HL-60 (cell line): ENCODE measurements around the gene ANKS6.
A peak's percentile ranks its signal among the peaks of the same experiment; 100 is the strongest.

ENCODE experiments used
- DNase-seq, 2 experiments: peaks; one replicate each; pipeline ENCODE4 v3.0.0-alpha.2; 2010 to 2020; ENCODE audit warnings: low read depth in 1 of 2, low spot score in 1 of 2
- H3K27ac ChIP-seq: fragments of 250-450 bp; sonication (Bioruptor Pico); replicated peaks from 2 replicates; pipeline ENCODE4 v1.5.1; 2020; ENCODE audit warnings: mild to moderate bottlenecking, moderate library complexity
- H3K27me3 ChIP-seq: fragments of 250-450 bp; sonication (Bioruptor Pico); 2 replicates; pipeline ENCODE4 v1.5.1; 2021; ENCODE audit warnings: mild to moderate bottlenecking, moderate library complexity; ENCODE audit not compliant: insufficient read depth, poor library complexity, severe bottlenecking
- H3K4me3 ChIP-seq: replicated peaks from 2 replicates; pipeline ENCODE4 v1.5.1; 2011; ENCODE audit warnings: mild to moderate bottlenecking, control low read depth, low read length; ENCODE audit not compliant: insufficient read depth
- GABPA ChIP-seq: IDR thresholded peaks from 2 replicates; pipeline ENCODE4 v1.6.1; 2012; ENCODE audit warnings: low read depth
- POLR2AphosphoS5 ChIP-seq: IDR thresholded peaks from 2 replicates; pipeline ENCODE4 v1.6.1; 2012; ENCODE audit warnings: low read depth
- SPI1 ChIP-seq: IDR thresholded peaks from 2 replicates; pipeline ENCODE4 v1.6.1; 2012; ENCODE audit warnings: low read depth, mild to moderate bottlenecking, borderline replicate concordance
- TF ChIP-seq, protein P1 (sequence below): IDR thresholded peaks from one replicate; pipeline ENCODE4 v1.5.1; 2011; ENCODE audit warnings: low read length, control low read depth, inconsistent platforms; ENCODE audit not compliant: insufficient read depth
- TF ChIP-seq, protein P2 (sequence below): IDR thresholded peaks from 2 replicates; pipeline ENCODE4 v1.6.1; 2012; ENCODE audit warnings: low read depth; ENCODE audit not compliant: insufficient replicate concordance

The ANKS6 gene

DNA sequence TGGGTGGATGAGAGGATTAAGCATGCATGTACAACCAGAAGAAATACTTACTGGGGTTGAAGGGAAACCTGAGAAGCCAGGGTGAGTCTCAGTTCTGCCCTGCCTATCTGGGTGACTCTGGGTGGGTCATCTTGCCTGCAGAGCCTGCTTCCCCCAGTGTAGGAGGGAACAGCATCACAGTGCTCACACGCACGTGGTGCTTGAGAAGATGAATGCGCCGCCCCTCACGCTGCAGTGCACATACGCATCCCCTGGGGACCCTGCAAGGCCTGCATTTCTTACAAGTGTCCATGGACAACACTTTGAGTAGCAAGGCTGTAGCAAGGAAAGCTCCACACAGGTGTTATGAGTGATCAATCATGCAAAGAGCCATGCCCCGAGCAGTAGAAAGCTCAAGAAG lies 68.9 kb downstream of the ANKS6 start:
- TF ChIP-seq POLR2AphosphoS5 (no peak), SPI1 (no peak)
- TF ChIP-seq, protein P1, sequence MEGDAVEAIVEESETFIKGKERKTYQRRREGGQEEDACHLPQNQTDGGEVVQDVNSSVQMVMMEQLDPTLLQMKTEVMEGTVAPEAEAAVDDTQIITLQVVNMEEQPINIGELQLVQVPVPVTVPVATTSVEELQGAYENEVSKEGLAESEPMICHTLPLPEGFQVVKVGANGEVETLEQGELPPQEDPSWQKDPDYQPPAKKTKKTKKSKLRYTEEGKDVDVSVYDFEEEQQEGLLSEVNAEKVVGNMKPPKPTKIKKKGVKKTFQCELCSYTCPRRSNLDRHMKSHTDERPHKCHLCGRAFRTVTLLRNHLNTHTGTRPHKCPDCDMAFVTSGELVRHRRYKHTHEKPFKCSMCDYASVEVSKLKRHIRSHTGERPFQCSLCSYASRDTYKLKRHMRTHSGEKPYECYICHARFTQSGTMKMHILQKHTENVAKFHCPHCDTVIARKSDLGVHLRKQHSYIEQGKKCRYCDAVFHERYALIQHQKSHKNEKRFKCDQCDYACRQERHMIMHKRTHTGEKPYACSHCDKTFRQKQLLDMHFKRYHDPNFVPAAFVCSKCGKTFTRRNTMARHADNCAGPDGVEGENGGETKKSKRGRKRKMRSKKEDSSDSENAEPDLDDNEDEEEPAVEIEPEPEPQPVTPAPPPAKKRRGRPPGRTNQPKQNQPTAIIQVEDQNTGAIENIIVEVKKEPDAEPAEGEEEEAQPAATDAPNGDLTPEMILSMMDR = no peak
- TF ChIP-seq, protein P2, sequence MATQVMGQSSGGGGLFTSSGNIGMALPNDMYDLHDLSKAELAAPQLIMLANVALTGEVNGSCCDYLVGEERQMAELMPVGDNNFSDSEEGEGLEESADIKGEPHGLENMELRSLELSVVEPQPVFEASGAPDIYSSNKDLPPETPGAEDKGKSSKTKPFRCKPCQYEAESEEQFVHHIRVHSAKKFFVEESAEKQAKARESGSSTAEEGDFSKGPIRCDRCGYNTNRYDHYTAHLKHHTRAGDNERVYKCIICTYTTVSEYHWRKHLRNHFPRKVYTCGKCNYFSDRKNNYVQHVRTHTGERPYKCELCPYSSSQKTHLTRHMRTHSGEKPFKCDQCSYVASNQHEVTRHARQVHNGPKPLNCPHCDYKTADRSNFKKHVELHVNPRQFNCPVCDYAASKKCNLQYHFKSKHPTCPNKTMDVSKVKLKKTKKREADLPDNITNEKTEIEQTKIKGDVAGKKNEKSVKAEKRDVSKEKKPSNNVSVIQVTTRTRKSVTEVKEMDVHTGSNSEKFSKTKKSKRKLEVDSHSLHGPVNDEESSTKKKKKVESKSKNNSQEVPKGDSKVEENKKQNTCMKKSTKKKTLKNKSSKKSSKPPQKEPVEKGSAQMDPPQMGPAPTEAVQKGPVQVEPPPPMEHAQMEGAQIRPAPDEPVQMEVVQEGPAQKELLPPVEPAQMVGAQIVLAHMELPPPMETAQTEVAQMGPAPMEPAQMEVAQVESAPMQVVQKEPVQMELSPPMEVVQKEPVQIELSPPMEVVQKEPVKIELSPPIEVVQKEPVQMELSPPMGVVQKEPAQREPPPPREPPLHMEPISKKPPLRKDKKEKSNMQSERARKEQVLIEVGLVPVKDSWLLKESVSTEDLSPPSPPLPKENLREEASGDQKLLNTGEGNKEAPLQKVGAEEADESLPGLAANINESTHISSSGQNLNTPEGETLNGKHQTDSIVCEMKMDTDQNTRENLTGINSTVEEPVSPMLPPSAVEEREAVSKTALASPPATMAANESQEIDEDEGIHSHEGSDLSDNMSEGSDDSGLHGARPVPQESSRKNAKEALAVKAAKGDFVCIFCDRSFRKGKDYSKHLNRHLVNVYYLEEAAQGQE = no peak
- H3K27me3 ChIP-seq = no peaks in the 10 kb centered on the region
- H3K27ac ChIP-seq = no peak overlapping the region
- H3K4me3 ChIP-seq = no peak overlapping the region
- no peak for DNase-seq

DNA sequence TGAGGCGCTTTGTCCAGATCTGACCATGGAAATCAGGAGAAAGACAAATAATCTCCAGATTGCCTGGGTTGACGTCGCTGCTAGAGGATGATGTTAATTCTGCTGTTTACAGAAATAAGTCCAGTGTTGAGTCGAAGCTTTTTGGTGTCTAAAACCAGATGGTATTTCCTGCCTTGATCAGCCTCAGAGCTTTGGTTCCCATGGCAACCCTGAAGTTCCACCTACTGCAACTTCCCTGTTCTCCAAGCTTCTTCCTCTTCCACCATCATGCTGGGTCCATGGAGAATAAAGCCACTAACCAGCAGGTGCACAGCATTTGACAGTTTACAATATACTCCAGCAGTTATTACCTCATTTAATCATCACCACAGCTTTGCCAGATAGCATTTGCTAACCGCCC lies 69.6 kb downstream of the ANKS6 start:
- Histone ChIP-seq H3K27ac (peak overlapping the region; percentile 13; the same call in 1 of the 2 replicates), H3K27me3 (no peaks in the 10 kb centered on the region), H3K4me3 (no peak overlapping the region)
- TF ChIP-seq, protein P1 = no peak
- TF ChIP-seq, protein P2 = no peak
- TF ChIP-seq GABPA (no peak), POLR2AphosphoS5 (peak; percentile 48; the same call in 1 of the 2 replicates), SPI1 (peak; percentile 45; the same call in 1 of the 2 replicates)
- DNase-seq = peak; percentile 77 to 92

DNA sequence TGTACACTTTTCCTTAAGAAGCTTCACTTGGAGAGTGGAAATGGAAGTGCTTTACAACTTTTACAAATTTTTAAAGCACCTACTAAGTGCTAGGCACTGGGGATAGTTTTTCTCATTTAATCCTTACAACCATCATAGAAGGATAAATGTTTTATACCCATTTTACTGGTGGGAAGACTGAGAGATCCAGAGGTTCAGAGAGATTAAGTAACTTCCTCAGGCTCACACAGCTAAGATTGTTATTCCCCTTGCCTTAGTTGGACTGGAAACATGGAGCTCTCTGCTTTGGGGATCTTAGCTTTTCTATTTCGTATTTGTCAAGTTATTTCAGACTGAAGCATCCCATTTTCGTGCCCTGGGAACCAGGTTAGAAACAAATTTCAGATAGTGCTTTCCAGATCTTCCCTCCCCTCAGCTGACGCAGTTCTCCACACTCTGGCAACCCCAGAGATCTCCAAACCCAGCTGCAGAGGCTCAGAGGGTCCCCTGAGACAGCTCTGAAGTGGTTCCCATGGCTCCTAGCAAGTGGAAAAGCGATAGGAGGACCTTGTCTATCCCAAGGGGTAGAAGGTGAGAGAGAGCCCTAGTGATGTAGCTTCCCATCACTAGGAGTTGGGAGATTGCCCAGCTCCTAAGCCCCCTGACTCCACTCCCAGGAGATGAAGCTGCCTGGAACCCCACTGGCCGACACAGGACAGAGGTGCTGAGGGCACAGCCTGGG lies 71.4 kb downstream of the ANKS6 start:
- TF ChIP-seq SPI1 (no peak), GABPA (no peak), POLR2AphosphoS5 (no peak)
- TF ChIP-seq, protein P1 = no peak
- TF ChIP-seq, protein P2 = no peak
- DNase-seq = no peak
- H3K27me3 ChIP-seq = no peaks in the 10 kb centered on the region
- H3K4me3 ChIP-seq = no peak overlapping the region
- no peak overlapping the region for H3K27ac ChIP-seq
